NCI-H510A treated with DMSO at 0.1 percent for 48 hours (cell line): ENCODE data around the gene CMTM3.
"Not testable (repeated sequence)": the region's sequence is repeated elsewhere in the genome, so short reads cannot be mapped to it uniquely, and the experiment has no call there.

Experiments
- DNase-seq: peaks from one replicate; lab custom pipeline; 2025; lab: John Stamatoyannopoulos, UW

CMTM3 gene

DNA sequence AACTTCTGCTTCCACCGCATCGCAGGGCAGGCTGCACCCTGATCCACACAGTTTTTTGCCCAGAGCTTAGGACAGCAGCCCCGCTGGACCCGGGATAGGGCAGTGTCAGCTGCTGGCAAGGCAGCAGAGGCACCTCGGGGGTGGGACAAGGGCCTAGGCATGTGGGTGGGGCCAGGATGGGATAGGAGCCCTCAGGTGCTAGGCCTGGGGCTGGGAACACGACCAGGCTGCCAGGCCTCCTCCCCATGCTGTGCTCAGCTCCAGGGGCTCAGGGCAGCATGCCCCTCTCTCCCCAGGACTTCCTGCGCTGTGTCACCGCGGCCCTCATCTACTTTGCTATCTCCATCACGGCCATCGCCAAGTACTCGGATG is 4.6 kb downstream of the CMTM3 start:
- DNase-seq: no peak

DNA sequence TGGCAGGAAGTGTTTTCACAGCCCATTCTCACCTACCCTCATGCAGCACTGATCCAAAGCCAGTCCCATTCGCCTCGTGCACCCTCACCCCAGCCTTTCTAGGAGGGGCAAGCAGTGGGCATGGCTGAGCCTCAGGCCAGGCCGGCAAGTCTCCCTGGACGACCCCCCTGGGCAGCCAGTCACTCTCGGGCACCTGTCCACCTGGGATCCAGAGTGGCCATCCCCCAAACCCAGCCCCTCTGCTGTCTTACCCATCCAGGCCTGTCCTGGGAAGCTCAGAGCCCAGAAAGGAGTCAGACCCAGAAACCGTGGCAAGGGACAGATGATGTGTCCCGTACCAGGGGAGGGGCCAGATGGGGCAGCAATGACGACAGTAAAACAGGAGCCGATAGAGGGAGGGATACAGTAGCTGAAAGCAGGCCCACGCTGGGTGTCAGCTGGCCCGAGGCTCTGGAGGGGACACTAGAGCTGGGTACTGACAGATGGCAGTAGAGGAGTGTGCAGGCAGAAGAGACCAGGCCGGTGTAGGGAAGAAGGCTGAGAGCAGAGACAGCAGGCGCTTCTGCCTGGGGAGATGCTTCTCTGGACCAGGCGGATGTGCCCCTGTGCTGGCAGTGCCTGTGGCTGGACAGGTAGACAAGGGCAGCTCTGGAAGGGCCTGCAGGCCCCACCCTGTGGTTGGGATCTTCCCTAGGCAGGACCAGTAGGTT is 5.8 kb downstream of the CMTM3 start:
- no peak for DNase-seq

DNA sequence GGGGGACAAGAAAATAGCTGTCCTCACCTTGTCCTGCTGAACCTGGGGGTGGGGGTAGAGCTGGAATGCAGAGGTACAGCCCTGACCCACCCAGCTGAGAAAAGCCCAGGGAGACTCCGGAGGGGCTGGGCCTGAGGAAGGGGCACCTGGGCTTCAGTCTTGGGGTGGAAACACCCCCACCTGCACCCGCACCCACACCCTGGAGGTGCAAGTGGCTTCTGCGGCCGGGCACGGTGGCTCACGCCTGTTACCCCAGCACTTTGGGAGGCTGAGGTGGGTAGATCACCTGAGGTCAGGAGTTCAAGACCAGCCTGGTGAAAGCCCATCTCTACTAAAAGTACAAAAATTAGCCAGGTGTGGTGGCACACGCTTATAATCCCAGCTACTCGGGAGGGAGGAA is 7.4 kb downstream of the CMTM3 start:
- not testable (repeated sequence) for DNase-seq

DNA sequence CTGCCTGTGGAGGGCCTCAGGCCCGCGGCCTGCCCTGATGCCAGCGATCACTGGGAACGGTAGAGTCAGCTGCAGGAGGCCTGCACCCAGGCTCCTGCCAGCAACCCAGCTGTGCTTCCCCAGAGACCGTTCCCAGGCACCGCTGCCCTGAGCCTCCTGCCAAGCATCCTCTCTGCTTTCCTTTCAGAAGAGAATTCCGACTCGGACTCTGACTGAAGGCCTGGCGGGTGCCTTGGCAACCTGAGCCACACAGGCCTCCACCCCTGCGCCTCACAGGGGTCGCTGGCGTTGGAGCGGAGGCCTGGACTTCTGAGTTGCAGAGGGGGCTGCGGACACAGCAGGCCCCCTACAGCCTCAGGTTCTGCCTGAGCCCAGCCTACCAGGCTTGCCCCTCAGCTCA is 7.9 kb downstream of the CMTM3 start:
- DNase-seq: no peak

DNA sequence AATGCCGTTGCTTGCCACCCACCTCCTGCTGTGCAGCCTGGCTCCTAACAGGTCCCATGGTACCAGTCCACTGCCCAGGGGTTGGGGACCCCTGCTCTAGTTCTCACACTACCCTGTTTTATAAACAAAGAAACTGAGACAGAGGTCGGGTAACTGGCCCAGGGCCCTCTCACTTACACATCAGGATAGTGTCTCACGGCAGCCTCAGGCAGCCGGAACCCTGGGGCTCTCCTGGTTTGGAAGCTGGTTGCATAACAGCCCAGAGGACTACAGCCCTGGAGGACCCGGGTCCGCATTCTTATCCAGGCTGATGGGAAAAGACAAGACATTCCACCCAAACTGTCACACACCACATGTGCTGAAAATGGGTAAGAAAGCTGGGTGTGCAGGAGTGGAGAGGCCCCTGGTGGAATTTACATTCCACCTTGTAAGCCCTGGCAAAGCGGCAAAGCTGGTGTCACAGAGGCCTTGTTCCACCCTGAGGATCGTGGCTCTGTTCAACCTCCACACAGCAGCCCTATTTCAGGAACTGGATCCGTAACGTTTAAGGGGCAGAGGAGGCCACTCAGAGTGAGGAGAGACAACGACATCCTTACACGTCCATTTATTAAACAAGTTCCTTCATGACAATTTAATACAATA is 9.8 kb downstream of the CMTM3 start:
- no peak for DNase-seq

DNA sequence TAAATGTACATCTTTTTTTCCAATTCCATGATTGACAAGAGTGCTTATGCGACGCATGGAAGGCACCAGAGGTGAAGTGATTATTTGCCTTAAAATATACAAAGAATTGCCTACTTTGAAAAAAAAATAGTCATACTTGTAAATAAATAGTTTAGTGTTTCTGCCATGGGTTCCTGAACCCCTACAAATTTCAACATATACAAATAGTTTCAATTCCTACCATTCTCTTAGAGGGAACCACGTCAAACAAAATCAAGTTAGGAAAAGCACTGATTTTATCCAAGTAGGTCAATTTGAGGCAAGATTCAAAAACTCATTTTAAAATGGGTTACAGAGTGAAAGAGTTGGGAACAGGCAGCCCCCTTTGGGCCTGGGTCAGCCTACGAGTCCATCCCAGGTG is 11.7 kb downstream of the CMTM3 start:
- DNase-seq: no peak

DNA sequence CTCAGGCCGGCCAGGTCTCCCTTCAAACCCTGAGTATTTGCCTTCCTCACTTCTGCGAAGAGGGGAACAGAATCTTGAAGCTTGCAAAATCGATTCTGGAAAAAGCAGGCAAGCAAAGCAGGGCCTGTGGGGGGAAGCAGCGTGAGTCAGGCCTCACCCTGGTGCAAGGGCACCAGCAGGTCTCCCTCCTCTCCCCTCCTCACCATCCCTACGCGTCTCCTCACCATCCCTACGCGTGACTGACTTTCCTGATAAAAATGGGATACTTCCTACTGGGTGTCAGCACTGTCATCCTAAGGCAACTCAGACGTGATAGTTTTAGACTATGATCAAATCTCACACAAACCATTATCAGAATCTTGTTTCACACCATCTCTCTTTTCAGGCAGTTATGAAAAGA is 12.1 kb downstream of the CMTM3 start:
- no peak for DNase-seq

DNA sequence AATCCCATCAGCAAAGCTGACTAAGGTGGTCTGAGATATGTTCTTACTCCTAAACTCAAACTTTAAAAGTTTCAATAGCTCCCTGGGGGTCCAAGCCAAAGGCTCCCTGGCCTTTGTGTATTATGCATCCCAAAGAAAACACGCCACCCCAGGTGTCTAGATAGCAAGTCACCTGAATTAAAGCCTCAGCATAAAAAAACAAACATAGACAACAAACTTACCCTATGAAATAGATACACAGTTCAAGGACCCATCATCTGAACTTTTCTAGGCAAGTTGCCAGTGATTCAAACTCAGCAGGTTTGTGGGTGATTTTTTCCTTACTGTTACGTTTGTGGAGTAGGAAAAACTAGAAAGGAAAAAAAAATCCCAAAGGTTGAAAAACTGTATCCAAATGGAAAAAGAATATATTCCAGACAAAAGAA is 12.5 kb downstream of the CMTM3 start:
- no peak for DNase-seq

DNA sequence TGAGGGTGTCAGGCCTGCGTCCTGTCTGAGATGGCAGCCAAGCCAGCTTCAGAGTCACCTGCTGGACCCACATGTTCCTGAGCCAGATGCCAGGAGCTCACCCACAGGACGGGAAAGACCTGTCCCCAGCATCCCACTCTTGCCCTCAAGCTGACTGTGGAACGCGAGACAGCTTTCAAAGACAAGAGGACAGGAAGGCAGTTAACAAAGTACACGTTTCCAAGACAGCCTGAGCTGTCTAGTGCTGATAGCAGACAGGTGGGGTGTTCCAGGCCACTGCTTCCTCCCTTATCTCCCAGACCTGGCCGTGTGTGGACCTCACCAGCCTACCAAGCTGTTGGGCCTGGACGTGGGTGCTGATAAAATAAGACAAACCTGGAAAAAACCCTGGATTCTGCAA is 13.2 kb downstream of the CMTM3 start:
- no peak for DNase-seq

DNA sequence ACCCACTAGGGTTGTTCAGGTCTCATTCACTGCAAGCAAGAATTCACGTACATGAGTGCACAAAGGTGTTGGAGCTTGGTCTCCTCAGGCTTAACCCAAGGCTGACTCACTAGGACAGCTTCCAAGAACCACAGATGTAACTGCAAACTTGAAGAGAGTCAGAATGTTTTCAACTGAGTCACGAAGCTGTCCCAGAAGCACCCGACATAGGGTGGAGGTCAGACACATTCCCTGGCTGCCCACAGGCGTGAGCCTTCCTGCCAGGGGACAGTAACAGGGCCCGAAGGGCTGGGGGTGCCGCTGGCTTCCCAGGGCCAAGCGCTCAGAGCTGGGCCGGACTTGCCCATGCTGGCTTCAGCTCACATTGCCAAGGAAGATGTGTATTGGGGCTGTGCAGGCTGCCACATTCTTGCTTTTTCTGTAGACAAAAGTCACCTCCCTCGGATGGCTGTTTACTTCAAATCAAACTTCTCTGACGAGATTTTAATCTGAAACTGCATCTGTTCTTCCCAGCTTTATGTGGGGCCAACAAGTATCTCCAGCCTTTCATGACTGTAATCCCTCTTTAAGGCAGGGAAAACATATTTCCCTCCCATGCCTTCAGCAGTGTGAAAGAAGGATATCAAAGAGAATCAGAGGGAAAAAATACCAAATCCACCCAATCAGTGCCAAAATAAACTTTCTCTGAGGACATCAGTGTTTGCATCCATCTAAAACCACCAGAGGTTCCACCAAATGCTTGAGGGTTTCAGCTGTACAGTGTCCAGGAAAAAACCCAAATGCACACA is 14.3 kb downstream of the CMTM3 start:
- DNase-seq: no peak

DNA sequence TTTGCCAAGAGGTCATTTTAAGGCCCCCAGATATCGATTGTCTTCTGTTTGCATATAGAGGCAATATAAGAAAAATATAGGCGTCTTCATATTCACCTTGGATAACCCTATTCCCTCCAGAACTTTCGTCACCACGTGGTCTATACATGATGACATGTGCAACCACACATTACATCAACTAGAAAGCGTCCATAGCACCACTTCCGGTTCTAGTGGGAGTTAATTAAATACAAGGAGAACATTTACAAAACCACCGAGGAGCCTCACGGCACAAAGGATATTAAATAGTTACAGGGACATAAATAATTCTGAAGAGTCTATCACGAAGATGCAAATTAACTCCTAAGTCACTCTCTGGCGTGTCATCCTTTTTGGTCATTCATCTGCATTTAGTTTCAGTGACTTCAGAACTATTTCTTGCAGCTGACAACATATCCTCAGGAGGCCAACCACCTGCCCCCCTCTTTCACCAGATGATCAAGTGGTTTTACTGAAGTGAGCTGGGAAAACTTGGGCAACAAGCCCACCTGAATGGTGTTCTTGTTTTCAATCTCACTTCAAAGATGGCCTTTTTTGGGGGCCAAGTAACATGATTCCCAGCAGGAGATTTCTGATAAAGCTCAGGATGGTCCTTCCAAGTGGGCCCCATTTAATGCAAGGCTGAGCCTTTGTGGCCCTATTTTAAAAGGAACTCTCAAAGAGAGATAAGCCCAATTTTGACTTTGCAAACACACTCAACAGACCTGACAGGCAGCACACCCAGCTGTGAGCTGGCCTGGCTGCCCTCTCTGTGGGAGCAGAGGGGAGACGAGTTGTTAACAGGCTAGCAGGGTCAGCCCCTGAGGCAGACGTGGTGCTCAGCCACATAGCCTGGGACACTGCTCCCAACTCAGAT is 15.3 kb downstream of the CMTM3 start:
- DNase-seq: no peak

DNA sequence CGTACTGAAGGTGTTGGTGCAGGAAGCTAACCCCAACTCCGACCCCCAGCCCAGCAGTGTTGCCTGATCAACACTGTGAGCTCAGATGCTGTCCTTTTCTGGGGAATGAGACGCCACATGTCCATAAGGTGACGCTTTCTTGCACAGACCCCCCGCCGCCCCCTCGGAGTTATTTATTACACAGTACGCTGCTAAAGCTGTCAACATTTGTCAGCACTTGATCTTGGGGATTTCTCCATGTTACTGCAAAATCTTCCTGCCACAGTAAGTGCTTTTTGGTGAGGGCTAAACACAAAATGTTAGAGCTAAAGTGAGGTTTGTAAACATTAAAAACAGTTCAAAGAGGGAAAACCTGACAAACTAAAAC is 15.9 kb downstream of the CMTM3 start:
- no peak for DNase-seq

DNA sequence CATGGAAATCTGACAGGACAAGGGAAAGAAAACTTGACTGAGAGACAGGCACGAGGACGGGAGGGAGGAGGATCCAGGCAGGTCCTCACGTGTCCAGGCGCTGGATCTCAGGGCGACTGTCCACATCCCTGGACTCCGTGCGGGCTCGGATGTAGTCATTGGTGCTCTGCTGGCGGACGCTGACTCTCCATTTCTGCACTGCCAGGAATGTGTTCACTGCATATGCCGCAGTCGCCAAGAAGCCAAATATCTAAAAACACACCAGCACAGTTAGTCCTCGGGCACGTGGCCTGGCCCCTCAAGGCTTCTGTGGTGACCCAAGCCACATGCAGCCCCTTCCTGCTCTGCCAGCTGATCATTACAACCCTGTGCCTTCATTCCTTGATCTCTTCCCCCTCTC is 17.5 kb downstream of the CMTM3 start:
- DNase-seq: no peak

DNA sequence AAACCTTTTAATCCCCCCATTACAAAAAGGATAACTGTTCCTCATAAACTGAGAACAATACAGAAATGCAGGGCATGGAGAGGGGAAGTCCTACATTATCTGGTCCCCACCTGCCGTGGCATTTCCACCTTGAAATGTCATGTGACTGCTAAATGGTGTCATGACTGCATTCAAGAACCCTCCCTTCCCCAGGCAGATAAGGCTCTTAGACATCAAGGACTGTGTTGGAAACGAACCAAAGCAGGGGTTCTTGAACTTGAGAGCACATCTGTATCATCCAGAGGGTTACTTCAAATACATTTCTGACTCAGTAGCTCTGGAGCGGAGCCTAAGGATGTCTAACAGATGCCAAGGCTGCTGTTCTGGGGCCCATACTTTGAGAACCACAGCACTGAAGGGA is 18.4 kb downstream of the CMTM3 start:
- no peak for DNase-seq

DNA sequence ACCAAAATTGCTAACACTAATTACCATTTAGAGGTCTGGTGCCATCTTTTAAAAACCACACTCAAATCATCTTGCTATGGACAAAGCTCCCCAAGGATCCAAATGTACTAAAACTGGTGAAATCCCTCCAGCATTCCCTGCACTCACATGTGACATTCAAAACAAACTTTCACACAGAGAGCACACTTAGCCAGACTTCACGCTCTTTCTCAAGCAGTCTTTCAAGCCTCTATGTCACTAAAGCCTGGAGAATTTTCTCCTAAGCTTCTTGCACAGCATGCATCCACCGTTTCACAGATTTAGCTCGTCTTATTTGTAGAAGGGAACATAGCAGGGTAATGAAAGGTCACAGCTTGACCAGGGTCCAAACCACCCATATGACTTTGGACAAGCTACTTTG is 19.3 kb downstream of the CMTM3 start:
- DNase-seq: no peak

DNA sequence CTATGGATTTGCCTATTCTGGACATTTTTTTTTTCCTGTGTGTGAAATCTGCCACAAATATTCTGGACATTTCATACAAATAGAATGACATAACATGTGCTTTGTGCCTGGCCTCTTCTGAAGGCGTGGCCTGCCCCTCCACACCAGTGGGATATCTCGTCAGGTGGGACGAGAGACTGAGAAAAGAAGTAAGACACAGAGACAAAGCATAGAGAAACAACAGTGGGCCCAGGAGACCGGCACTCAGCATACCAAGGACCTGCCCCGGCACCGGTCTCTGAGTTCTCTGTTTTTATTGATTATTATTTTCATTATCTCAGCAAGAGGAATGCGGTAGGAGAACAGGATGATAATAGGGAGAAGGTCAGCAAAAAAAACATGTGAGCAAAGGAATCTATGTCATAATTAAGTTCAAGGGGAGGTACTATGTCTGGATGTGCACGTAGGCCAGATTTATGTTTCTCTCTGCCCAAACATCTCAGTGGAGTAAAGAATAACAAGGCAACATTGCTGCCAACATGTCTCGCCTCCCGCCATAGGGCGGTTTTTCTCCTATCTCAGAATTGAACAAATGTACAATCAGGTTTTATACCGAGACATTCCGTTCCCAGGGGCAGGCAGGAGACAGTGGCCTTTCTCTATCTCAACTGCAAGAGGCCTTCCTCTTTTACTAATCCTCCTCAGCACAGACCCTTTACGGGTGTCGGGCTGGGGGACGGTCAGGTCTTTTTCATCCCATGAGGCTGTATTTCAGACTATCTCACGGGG is 23.3 kb downstream of the CMTM3 start:
- DNase-seq: not testable (repeated sequence)

DNA sequence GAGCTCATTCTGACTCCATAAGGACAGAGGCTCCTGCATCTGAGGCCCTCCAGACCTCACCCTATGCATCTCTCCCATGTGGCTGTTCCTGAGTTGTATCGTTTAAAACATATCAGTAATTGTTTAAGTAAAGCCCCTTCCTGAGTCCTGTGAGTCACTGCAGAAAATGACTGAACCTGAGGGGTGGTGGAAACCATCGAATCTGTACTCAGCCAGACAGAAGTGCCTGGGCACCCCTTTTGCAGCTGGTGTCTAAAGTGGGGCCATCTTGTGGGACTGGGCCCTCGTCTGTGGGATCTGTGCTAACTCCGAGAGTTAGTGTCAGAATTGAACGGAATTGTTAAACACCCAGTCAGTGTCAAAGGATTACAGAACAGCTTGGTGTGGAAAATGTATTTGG is 25.4 kb downstream of the CMTM3 start:
- no peak for DNase-seq

DNA sequence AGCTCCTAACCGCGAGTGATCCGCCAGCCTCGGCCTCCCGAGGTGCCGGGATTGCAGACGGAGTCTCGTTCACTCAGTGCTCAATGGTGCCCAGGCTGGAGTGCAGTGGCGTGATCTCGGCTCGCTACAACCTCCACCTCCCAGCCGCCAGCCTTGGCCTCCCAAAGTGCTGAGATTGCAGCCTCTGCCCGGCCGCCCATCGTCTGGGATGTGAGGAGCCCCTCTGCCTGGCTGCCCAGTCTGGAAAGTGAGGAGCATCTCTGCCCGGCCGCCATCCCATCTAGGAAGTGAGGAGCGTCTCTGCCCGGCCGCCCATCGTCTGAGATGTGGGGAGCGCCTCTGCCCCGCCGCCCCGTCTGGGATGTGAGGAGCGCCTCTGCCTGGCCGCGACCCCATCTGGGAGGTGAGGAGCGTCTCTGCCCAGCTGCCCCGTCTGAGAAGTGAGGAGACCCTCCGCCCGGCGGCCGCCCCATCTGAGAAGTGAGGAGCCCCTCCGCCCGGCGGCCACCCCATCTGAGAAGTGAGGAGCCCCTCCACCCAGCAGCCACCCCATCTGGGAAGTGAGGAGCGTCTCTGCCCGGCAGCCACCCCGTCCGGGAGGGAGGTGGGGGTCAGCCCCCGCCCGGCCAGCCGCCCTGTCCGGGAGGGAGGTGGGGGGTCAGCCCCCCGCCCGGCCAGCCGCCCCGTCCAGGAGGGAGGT is 26.2 kb downstream of the CMTM3 start:
- DNase-seq: not testable (repeated sequence)

DNA sequence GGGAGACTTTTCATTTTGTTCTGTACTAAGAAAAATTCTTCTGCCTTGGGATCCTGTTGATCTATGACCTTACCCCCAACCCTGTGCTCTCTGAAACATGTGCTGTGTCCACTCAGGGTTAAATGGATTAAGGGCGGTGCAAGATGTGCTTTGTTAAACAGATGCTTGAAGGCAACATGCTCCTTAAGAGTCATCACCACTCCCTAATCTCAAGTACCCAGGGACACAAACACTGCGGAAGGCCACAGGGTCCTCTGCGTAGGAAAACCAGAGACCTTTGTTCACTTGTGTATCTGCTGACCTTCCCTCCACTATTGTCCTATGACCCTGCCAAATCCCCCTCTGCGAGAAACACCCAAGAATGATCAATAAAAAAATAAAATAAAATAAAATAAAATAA is 27.1 kb downstream of the CMTM3 start:
- not testable (repeated sequence) for DNase-seq

DNA sequence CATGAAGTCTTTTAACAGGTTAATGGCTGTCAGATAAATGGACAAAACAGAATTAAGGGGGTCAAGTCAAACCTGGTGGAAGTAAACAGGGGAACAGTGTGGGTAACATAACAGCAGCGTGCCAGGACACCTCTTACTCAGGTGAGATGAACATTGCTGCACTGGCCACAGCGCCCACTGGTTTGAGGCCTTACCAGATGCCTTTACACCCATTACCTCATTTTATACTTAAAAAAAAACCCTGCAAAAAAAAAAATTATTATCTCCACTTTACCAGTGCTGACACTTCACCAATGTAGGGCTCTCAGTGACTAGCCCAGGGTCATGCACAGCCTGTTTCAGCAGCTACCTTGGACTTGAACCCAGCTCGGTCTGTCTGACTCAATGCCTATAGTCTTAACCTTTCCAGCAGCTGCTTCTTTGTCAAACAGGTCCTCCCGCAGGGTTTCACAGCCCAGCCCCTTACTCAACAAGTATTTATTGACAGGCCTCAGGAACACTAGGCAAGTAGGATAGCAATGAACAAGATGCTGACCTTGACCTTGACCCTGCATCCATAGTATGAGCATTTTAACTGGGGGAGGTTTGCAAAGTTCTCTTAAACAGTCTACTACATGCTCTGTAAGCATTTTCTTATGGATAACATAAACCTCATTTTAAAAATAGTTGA is 30.2 kb downstream of the CMTM3 start:
- no peak for DNase-seq
